A549 (cell line): Measurements from ENCODE around the gene TIGIT. TPM values are rescaled to one million over a fixed set of nuclear protein-coding genes. Genes with fewer than 3 reads are reported as not detected.

ENCODE experiments used
- ATAC-seq, 2 experiments: fragments of 200-7000 bp in 1 of 2; fragments of >200 bp in 1 of 2; cut with Nextera tagmentation in 1 of 2; cut with Tn5 transposase in 1 of 2; 3 replicates each; pipeline versions ENCODE4 v1.8.0 to v1.9.1; 2018 to 2020; ENCODE audit warnings: mild to moderate bottlenecking in 1 of 2, moderate library complexity in 1 of 2
- CTCF ChIA-PET: fragments of 300-600 bp; sonication (Branson Sonifier 250); formaldehyde crosslinking; extraction: SDS; loops from one replicate; lab custom pipeline; 2021; ENCODE audit warnings: antibody characterized with exemption, inconsistent platforms; lab: Yijun Ruan, JAX
- POLR2A ChIA-PET: fragments of 350-600 bp; formaldehyde crosslinking; extraction: SDS; loops from one replicate; lab custom pipeline; 2021; ENCODE audit warnings: antibody characterized with exemption, inconsistent platforms; lab: Yijun Ruan, JAX
- DNase-seq, 2 experiments: peaks; one replicate each; pipeline versions ENCODE4 v3.0.0 to v3.0.0-alpha.2; 2011 to 2016; ENCODE audit warnings: low read depth in 1 of 2, low spot score in 1 of 2
- FAIRE-seq: peaks from 2 replicates; lab custom pipeline; 2011; peaks lifted over from hg19 to GRCh38; lab: Jason Lieb, UNC
- H3K27ac ChIP-seq, 2 experiments: fragments of >200 bp; sonication (Bioruptor Twin); formaldehyde crosslinking; 3 replicates each; pipeline ENCODE4 v1.5.1; 2016 to 2017
- H3K4me1 ChIP-seq: fragments of >200 bp; sonication (Bioruptor Twin); formaldehyde crosslinking; 3 replicates; pipeline ENCODE4 v1.6.1; 2016
- H3K4me2 ChIP-seq: fragments of >200 bp; sonication (Bioruptor Twin); formaldehyde crosslinking; 3 replicates; pipeline ENCODE4 v1.6.1; 2016
- H3K4me3 ChIP-seq: fragments of >200 bp; sonication (Bioruptor Twin); formaldehyde crosslinking; 3 replicates; pipeline ENCODE4 v1.5.1; 2016
- H3K9me3 ChIP-seq: fragments of >200 bp; sonication (Bioruptor Twin); formaldehyde crosslinking; 3 replicates; pipeline ENCODE4 v1.6.1; 2016
- CHD4 ChIP-seq: fragments of 200-600 bp; sonication (generic); IDR thresholded peaks from 2 replicates; pipeline ENCODE4 v1.6.1; 2016; ENCODE audit warnings: antibody characterized with exemption, mild to moderate bottlenecking, borderline replicate concordance
- EHF ChIP-seq: fragments of 250-450 bp; sonication (Bioruptor Pico); IDR thresholded peaks from 2 replicates; pipeline ENCODE4 v1.5.0; 2020; ENCODE audit warnings: mild to moderate bottlenecking
- HOXB13 ChIP-seq: fragments of 250-450 bp; sonication (Bioruptor Pico); IDR thresholded peaks from 2 replicates; pipeline ENCODE4 v1.5.0; 2020; ENCODE audit warnings: low read depth, mild to moderate bottlenecking, moderate library complexity
- NPAS2 ChIP-seq: fragments of 250-450 bp; sonication (Bioruptor Pico); IDR thresholded peaks from 2 replicates; pipeline ENCODE4 v1.8.0; 2022; ENCODE audit warnings: mild to moderate bottlenecking, moderate library complexity, borderline replicate concordance
- RFX5 ChIP-seq: fragments of 450-650 bp; IDR thresholded peaks from 2 replicates; pipeline ENCODE4 v1.7.1; 2014; ENCODE audit warnings: antibody characterized with exemption, mild to moderate bottlenecking, moderate library complexity
- RNF2 ChIP-seq: fragments of 200-600 bp; sonication (generic); IDR thresholded peaks from 2 replicates; pipeline ENCODE4 v1.6.1; 2016; ENCODE audit warnings: low read depth, mild to moderate bottlenecking, antibody characterized with exemption, moderate library complexity, borderline replicate concordance
- WGBS: methylation state at CpG from one replicate; pipeline ENCODE4 v1.1.6; 2017; ENCODE audit errors: missing lambda C conversion rate; 5-methylcytosine and 5-hydroxymethylcytosine counted together
- polyA plus RNA-seq, 4 experiments: library from polyadenylated mRNA; depleted of rRNA in 3 of 4; stranded (reverse); fragments of >200 nt; fragmentation: RNase III in 1 of 4; extraction: RNeasy Plus Mini Kit Qiagen cat#74134 plus additional on column Dnase treatment in 1 of 4; gene quantifications; 2 replicates in 3 of 4; 3 replicates in 1 of 4; pipeline ENCODE4 v1.2.3, GENCODE V29; 2011 to 2017

The TIGIT gene
- polyA plus RNA-seq, 2 of the 4 experiments (the other 2 are of a cell fraction), result not detected

- no peak for TF ChIP-seq RNF2
- no peak for TF ChIP-seq EHF (CRISPR knock-in tag)
- TF ChIP-seq HOXB13 (CRISPR knock-in tag), result no peak
- TF ChIP-seq CHD4, result no peak
- no peak for TF ChIP-seq NPAS2 (CRISPR knock-in tag)
- no peak for TF ChIP-seq RFX5
- Histone ChIP-seq H3K9me3 (no peaks in the 10 kb centered on the region), H3K4me3 (no peak overlapping the region), H3K4me1 (no peaks in the 10 kb centered on the region), H3K27ac (no peak overlapping the region), H3K4me2 (no peak overlapping the region)
- FAIRE-seq (no peak), ATAC-seq (no peak), DNase-seq (no peak)
- POLR2A ChIA-PET, result no interaction called here
- 94% methylated on average over 1 of the region's 1 CpG for WGBS
- CTCF ChIA-PET, result interaction anchor here (1.3 kb wide), 1 partner anchor 27 kb away, joined by 3 read pairs; no protein-coding TSS in a partner anchor
Observed at GRCh38 chr3:114356525-114356924, 62.7 kb downstream of the TIGIT start.

Other genes starting within 250 kb of the TIGIT start
- 4.6 and 5.0 TPM in 2 replicates for gene CCDC191, start 237.5 kb upstream of the TIGIT start, polyA plus RNA-seq (2011; rRNA removed)
- 2.3 to 3.0 TPM (median 2.5 TPM) in 3 replicates for gene CCDC191, start 237.5 kb upstream of the TIGIT start, polyA plus RNA-seq (2017; fragmentation: RNase III; extraction: RNeasy Plus Mini Kit Qiagen cat#74134 plus additional on column Dnase treatment)
- 26.2 and 33.9 TPM in 2 replicates for gene QTRT2, start 237.3 kb upstream of the TIGIT start, polyA plus RNA-seq (2011; rRNA removed)
- 23.5 to 26.8 TPM (median 23.8 TPM) in 3 replicates for gene QTRT2, start 237.3 kb upstream of the TIGIT start, polyA plus RNA-seq (2017; fragmentation: RNase III; extraction: RNeasy Plus Mini Kit Qiagen cat#74134 plus additional on column Dnase treatment)
- gene DRD3, start 115.0 kb upstream of the TIGIT start, polyA plus RNA-seq (2011; rRNA removed), result not detected in 2 replicates
- not detected in 3 replicates for gene DRD3, start 115.0 kb upstream of the TIGIT start, polyA plus RNA-seq (2017; fragmentation: RNase III; extraction: RNeasy Plus Mini Kit Qiagen cat#74134 plus additional on column Dnase treatment)
- not detected in 2 replicates for gene ZNF80, start 56.5 kb upstream of the TIGIT start, polyA plus RNA-seq (2011; rRNA removed)
- gene ZNF80, start 56.5 kb upstream of the TIGIT start, polyA plus RNA-seq (2017; fragmentation: RNase III; extraction: RNeasy Plus Mini Kit Qiagen cat#74134 plus additional on column Dnase treatment), result not detected in 3 replicates